ENCODE data around the gene FBXL7.

GRCh38 chr5:15977851-15978250 lies 477.9 kb downstream of the FBXL7 start:
- no peak for TF ChIP-seq POLR2A (IDR thresholded peaks at IDR 0.05)
- TF ChIP-seq, protein P1, sequence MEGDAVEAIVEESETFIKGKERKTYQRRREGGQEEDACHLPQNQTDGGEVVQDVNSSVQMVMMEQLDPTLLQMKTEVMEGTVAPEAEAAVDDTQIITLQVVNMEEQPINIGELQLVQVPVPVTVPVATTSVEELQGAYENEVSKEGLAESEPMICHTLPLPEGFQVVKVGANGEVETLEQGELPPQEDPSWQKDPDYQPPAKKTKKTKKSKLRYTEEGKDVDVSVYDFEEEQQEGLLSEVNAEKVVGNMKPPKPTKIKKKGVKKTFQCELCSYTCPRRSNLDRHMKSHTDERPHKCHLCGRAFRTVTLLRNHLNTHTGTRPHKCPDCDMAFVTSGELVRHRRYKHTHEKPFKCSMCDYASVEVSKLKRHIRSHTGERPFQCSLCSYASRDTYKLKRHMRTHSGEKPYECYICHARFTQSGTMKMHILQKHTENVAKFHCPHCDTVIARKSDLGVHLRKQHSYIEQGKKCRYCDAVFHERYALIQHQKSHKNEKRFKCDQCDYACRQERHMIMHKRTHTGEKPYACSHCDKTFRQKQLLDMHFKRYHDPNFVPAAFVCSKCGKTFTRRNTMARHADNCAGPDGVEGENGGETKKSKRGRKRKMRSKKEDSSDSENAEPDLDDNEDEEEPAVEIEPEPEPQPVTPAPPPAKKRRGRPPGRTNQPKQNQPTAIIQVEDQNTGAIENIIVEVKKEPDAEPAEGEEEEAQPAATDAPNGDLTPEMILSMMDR (IDR thresholded peaks at IDR 0.05): no peak
